HG03135 (cell line): ENCODE data around the gene SPTA1.
"Not testable (repeated sequence)": the region's sequence is repeated elsewhere in the genome, so short reads cannot be mapped to it uniquely, and the experiment has no call there.

ENCODE experiments used
- ATAC-seq: cut with Tn5 transposase; IDR thresholded peaks from one replicate; pipeline ENCODE4 v1.9.1; 2021; ENCODE audit warnings: mild to moderate bottlenecking, moderate library complexity; ENCODE audit not compliant: unreplicated experiment

The SPTA1 gene

DNA sequence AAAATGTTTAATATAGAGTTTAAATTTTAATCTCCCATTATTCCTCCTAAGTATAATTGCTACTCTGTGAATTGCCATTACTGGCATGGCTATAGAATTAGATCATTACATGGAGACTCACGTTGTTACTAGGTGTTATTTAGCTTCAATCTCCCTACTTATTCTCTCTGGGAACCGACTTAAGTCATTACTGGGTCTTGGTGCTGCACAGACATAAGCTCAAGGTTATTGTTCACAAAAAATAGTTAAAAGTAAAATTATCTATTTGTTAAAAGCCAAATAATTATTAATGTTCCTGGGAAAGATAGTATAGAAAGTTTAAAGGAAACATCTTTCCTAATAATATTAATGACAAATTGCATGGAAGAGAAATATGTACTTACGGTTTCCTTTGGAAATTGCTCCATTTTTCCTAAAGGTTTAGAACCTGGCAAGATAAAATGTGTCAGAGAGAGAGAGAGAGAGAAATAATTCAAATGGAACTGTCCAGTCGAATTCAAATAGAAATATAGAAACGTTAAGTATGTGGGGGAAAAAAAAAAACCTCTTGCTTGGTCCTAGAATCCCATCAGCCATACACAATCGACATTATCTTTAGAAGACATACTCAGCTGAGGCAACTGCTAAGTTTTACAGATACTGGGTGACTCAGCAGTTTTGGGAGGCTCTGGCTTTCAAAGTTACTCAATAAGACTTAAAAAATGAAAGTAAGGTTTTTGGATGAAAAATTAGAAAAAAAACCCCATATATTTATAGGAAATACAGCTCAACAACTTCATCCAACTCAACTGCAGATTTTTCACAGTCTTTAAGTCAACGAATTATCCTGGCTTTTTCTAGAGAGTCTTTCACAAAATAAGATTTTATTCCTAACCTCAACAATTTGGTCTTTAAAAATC lies at the start of gene SPTA1:
TSS of gene SPTA1 (minus strand) at position 605 of the 899 bp plus-strand sequence. CDS start at position 407, 198 bp downstream.
- no peak for ATAC-seq

- no peak for ATAC-seq
These were observed 49.3 kb upstream of the SPTA1 start for GRCh38 chr1:158735848-158736247.

- ATAC-seq = no peak
These were observed 46.0 kb upstream of the SPTA1 start for GRCh38 chr1:158732524-158732923.

DNA sequence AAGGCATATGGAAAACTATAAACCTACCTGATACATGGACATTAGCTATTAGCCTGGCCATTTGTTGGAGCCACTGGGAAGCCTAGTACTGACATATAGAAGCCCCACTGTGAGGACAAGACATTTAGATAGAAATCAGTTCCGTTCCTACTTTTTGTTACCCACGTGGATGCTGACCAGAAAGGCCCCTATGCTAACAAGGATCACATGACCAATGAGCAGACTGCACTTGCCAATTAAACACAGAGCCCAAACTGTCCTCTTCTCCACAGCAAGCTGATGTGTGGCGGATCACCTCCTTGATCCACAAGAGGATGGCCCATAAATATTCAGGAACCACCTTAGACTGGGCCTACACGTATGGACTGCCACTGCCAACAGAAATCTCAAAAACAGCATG lies 45.2 kb upstream of the SPTA1 start:
- ATAC-seq = no peak

- ATAC-seq = no peak
These were observed 43.9 kb upstream of the SPTA1 start for GRCh38 chr1:158730453-158730852.

GRCh38 chr1:158728510-158729225 lies 42.2 kb upstream of the SPTA1 start:
- ATAC-seq = no peak

DNA sequence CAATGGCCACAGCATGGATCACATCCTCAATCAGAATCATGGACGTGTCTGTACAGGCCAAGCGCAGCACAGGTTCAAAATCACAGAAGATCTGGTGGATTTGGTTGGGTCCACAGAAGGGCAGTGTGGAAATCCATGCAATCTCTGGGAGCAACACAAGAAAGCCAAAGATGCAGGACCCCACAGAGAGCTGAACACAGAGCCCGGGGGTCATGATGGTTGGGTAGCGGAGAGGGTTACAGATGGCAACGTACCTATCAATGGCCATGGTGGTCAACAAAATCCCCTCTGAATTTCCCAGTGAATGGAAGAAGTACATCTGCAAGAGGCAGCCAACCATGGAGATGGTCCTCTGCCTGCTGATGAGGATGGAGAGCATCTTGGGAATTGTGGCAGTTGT lies 37.9 kb upstream of the SPTA1 start:
- no peak for ATAC-seq

DNA sequence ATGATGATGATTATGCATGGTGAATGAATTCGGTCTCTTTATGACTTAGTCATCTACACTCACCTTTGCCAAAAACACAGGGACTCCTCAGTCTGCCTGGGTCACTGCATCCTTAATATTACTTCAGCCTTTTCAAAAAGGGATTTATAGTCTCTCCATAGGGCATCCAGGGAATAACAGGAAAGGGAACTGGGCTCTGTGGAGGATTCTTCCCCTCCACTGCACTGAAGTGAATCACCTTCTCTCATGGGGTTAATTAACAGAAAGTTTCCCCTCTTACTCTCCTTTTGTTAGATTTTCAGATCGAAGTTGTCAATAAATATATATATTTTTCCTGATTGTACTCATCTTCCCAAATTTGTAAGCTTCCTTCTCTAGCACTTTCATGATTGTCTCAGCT lies 34.1 kb upstream of the SPTA1 start, which contains the start of gene OR6K3:
TSS of gene OR6K3 (minus strand) at position 101 of the 400 bp plus-strand sequence. CDS start 2,605 bp downstream, outside the sequence.
- ATAC-seq = no peak

GRCh38 chr1:158719664-158720063 lies 33.1 kb upstream of the SPTA1 start:
- no peak for ATAC-seq

- no peak for ATAC-seq
These were observed 30.8 kb upstream of the SPTA1 start for GRCh38 chr1:158717344-158717743.

DNA sequence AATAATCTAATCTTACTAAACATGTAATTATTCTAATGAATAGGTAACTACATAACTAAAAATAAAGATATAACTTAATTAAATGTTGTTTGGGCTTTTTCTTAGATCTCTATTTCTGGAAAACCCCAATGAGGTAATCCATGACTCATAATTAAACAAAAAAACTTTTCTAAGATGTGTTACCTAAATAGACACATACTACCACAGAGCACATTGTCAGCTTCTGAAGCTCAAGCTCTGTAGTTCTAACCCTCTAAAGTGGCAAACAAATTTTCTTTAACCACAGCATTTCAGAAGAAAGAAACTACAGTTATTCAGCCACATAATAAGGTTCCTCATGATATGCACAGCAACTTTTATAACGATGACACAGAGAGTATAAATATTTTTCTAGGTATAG lies 29.8 kb upstream of the SPTA1 start:
- ATAC-seq = no peak

- no peak for ATAC-seq
These were observed 28.2 kb upstream of the SPTA1 start for GRCh38 chr1:158714754-158715153.

- ATAC-seq = no peak
These were observed 24.6 kb upstream of the SPTA1 start for GRCh38 chr1:158711098-158711497.

DNA sequence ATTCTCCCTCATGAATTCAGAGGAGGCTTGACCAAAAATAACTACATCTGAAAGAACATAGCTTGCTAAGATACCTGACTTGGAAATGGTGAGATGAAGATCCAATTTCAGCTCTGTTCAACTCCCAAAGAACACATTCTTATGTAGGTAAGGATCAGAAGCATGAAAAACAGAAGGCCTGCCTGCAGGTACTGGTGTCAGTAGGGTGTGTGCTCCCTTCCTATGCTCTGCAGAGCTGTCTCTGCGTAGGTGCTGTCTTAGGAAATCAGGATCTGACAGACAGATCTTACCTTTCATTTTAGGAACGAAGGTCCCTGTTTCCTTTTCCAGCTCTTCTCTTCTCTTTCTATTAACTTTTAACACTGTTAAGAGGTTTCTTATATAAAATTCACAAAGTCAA lies 19.6 kb upstream of the SPTA1 start:
- ATAC-seq = no peak

GRCh38 chr1:158700552-158700951 lies 14.0 kb upstream of the SPTA1 start, which contains the start of gene OR6K2:
OR6K2 (minus strand) TSS chr1:158700652; CDS start chr1:158700652, 0 bp downstream.
- no peak for ATAC-seq

DNA sequence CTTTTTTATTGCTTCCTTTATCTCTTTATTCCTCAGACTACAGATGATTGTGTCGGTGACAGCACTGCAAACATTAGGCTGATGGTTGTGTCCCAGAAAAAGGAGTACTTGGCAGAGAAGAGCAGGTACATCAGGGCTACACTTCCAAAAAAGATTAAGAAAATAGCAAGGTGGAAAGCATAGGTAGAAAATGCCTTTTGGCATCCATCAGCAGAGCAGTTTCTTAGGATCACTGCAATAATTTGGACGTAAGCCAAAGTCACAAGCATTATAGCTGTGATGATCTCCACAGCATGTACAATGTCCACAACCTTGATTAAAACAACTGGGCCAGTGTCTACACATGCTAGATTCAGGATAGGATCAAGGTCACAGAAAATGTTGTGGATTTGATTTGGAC lies 8.1 kb upstream of the SPTA1 start:
- ATAC-seq = no peak

- ATAC-seq = no peak
These were observed 5.8 kb upstream of the SPTA1 start for GRCh38 chr1:158692356-158692755.

- ATAC-seq = no peak
These were observed 5.4 kb upstream of the SPTA1 start for GRCh38 chr1:158691907-158692306.

DNA sequence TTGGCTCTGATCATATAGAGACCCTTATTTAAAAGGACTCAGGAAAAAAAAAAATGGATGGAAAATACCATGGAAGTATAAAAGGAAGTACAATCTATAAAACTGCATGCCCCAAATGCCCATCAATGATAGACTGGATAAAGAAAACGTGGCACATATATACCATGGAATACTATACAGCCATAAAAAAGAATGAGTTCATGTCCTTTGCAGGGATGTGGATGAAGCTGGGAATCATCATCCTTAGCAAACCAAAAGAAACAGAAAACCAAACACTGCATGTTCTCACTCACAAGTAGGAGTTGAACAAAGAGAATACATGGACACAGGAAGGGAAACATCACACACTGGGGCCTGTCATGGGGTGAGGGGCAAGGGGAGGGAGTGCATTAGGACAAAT lies 4.6 kb upstream of the SPTA1 start:
- not testable (repeated sequence) for ATAC-seq

DNA sequence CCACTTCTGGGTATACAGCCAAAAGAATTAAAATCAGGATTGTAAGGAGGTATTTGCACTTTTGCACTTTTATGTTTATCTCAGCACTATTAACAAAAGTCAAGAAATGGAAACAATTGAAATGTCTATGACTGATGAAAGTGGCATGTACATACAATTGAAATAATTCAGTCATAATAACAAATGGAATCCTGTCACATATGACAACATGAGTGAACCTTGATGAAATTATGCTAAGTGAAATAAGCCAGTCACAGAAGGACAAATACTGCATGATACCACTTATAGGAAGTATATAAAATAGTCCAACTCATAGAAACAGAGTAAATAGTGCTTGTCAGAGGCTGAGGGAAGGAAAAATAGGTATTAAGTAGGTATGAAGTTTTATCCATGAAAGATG lies 3.4 kb upstream of the SPTA1 start:
- no peak for ATAC-seq

DNA sequence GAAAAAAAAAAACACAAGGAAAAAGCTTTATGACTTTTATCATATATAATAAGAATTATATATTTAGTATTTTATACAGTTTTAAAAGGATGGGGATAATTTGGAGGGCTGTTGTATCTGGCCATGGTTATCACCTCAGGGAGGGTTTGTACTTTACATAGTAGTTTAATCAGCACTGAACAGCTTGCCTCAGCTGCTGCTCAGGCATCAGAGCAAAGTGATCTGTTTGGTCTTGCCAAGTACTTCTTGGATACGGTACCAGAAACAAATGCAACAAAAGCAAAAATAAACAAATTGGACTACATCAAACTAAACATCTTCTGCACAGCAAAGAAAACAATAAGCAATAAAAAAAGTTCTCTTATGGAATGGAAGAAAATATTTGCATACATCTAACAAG lies 2.6 kb upstream of the SPTA1 start:
- no peak for ATAC-seq

GRCh38 chr1:158688343-158688742 lies 1.8 kb upstream of the SPTA1 start:
- not testable (repeated sequence) for ATAC-seq
